Midbrain (tissue), 1 donor: ENCODE data around the gene NPAS2.

Source experiments
- DNase-seq: peaks from one replicate; lab custom pipeline; 2025; lab: John Stamatoyannopoulos, UW

Gene NPAS2

DNA sequence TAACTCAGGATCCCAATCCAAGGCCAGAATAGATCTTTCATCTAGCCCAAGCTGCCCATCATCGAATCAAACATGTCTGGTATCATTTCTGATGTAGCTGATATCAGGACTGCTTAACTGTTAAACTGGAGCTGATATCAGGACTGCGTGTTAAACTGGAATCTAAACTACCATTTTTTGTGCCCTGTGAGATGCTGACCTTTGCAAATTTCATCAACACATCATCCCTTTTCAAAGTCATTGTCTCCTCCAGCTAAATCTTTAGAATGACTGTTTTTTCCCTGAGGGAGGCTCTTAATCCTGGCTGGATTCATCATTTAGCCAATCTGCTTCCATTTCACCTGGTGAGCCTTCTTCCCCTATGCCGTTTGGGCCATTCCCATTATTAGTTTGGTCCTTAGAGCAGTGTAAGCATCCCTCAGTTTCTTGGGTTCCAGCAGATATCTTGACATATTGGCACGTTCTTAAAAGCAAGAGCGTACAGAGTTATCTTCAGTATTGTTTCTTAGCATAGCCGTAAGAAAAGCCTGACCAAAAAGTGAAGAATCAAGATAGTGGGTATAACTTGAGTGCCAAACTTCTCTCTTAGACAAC is 194.4 kb downstream of the NPAS2 start:
- DNase-seq, result no peak

DNA sequence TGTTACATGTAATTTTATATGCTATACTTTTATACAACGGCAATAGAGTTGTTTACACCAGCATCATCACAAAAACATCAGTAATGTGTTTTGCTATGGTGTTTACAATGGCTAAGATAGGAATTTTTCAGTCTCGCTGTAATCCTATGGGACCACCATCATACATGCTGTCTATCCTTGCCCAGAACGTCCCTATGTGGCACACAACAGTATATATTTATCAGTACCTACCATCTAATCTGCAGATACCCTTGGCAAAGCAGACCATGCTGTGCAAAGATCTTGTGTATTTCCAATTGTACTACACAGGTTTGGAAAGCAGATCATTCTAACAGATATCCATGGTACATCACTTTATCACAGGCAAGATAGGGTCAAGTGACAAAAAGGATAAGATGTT is 197.4 kb downstream of the NPAS2 start:
- DNase-seq, result no peak

- DNase-seq, result no peak
Observed at GRCh38 chr2:101018934-101019333, 199.0 kb downstream of the NPAS2 start.

DNA sequence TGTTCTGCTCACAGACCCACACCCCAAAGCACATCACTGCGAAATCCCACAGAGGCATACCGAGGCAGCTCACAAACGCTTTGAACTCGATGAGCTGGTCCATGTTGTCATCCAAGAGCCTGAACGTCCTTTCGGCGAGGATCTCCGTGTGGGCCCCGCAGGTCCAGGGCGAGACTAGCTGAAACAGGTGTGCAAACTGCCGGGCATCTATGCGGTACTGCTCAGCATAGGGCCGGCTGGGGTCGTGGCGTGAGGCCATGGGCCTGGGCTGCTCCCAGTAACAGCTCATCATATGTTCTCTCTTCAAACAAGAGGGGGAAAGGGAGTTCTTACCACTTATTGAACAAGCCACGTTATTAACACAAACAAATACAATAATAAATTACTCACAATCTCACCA is 202.3 kb downstream of the NPAS2 start:
- no peak for DNase-seq

DNA sequence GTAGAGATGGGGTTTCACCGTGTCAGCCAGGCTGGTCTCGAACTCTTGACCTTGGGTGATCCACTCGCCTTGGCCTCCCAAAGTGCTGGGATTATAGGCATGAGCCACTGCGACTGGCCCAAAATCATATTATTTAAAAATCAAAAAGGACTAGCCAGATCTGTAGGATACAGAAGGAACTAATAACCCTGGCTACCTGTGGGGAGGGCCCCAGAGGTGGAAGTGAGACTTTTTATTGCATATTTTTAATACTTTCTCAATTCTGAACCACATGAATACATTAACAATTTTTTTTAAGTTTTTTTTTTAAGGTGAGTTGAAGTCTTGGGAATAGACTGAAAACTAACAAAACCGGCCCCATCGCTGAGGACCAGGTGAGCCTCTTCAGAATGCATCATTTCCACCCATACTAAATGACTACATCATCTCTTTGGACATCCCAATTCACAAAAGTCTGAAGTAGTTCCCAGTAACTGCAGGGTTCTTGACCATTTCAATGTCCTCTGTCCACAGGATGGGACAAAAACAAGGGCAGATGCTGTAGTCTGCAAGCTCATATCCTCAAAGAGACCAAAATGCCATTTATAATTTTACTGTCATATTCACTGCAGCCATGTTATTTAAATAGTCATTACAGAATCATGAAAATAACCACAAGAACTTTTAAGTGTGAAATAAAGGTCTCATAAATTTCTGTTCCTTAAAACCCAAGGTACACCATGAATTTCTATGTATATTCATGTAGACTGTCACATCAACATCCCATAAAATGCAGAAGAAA is 203.6 kb downstream of the NPAS2 start:
- no peak for DNase-seq

GRCh38 chr2:101025561-101025960 is 205.6 kb downstream of the NPAS2 start:
- no peak for DNase-seq

- DNase-seq, result no peak
Observed at GRCh38 chr2:101026253-101026701, 206.3 kb downstream of the NPAS2 start.

GRCh38 chr2:101026923-101027469 is 207.1 kb downstream of the NPAS2 start:
- DNase-seq, result no peak

DNA sequence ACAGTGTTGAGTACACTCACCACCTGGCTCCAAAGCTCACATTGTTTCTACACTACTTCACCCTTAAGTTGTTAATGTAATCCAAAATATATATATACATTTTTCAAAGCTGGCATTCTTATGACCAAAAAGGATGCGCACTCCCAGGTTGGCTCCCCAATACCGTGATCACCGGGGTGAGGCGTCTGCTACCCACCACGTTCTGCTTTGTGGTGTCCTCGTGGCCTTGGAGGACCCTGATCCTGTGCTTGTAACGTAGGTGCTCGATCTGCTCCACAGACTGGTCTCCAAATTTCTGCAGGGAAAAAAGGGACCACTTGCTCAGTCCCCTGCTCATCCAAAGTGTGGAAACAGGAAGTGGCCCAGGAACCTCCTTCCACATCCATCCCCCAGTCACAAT is 207.9 kb downstream of the NPAS2 start:
- no peak for DNase-seq

DNA sequence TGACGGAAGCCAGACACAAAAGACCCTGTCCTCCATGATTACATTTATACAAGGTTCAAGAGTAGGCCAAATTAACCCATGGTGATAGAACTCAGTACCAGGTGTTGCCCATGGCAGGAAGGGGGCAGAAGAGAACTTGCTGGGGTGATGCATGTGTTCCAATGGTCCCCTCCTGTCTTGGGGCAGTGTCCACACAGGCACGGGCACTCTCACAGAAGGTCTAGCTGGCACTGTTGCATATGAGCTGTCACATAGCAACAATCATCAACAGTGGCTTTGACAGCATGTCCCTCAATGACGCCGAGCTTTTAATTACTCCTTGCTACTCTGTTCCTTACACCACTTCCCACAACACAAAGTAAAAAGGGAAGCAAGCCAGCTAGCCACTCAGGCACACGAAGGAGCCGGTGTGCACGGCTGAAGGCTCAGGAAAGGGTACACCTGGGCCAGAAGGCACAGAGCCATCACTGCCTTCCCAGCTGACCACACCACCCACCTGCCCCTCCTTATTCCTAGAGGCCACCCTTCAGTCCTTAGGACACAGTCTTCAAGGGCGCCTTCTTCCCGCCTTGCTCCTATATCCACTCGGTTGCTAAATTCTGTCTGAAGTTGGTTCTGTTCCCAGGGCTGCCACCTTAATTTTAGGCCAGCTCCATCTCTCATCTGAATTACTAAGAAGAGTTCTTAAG is 211.1 kb downstream of the NPAS2 start:
- no peak for DNase-seq

GRCh38 chr2:101032084-101032776 is 212.3 kb downstream of the NPAS2 start:
- DNase-seq, result no peak

DNA sequence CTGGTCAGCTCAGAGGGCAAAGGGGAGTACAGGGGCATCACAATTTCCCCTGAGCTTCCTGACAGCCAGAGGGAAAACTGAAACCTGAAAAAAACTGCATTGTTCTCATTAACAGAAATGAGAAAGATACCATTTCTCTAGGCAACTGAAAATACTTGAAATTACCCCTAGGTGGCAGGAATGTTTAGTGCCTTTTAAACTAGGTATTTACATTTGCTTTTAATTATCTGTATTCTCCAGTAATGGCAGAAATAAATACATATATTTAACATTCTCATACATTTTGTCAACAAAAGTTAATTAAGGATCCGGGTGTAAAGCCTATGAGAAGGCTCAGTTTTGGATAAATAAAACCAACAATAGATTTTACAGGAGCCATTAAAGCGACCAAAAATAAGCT is 216.6 kb downstream of the NPAS2 start:
- no peak for DNase-seq

GRCh38 chr2:101037161-101037755 is 217.3 kb downstream of the NPAS2 start:
- DNase-seq, result no peak

GRCh38 chr2:101038455-101039255 is 218.7 kb downstream of the NPAS2 start:
- DNase-seq, result no peak

DNA sequence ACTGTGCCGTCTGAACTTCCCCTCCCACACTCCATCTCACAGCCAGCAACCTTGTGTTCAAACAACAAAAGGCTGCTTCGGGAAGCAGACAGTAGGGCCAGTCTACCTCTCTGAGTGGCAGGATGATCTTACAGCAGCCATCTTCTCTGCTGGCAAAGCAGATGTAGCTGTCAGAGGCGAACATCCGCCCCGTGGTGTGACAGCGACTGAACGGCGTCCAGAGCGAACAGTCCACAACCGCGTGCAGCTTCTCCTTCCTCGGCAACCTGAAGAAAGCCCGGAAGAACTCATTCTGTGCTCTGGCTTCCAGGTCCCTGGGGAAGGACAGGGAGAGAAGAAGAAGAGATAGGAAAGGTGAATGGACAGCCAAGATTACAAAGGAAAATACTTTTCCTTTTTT is 220.1 kb downstream of the NPAS2 start:
- DNase-seq, result no peak

DNA sequence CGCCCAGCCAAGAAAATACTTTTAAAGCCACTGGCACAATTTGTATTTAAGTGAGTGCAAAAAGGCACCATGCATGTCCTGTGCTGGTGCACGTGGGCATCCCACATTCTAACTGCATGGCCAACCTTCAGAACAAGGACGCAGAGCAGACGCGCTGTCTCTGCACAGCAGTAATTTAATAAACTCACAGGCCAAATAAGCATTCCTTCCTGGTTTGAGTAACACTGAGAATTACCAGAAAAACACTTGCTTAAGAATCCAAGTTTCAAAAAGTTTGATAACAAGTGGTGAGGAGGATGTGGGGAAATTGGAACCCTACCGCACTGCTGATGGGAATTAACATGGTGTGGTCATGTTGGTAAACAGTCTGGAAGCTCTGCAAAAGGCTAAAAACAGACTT is 220.8 kb downstream of the NPAS2 start:
- DNase-seq, result no peak

GRCh38 chr2:101041413-101041812 is 221.5 kb downstream of the NPAS2 start:
- DNase-seq, result no peak

GRCh38 chr2:101045330-101045729 is 225.4 kb downstream of the NPAS2 start:
- no peak for DNase-seq
